ENCODE measurements around the gene HHAT.
A peak's percentile ranks its signal among the peaks of the same experiment; 100 is the strongest.

Gene HHAT

GRCh38 chr1:210328746-210329503 lies at the start of gene HHAT:
HHAT (plus strand) TSS chr1:210328902; CDS start chr1:210348976, 20,074 bp downstream.
- TF ChIP-seq CTCF (IDR thresholded peaks at IDR 0.05) = no peak
- peak; percentile 80 for DNase-seq
- Mint-ChIP-seq H3K9me3 (peaks cover 19% of the 10 kb centered on the region), H3K36me3 (ENCODE audit: low read depth) (no peaks in the 10 kb centered on the region), H3K4me1 (peaks cover 20% of the 10 kb centered on the region), H3K4me3 (peak within 1 kb of the TSS; percentile 95), H3K27ac (peak within 1 kb of the TSS; percentile 92), H3K27me3 (ENCODE audit: low read depth, poor library complexity) (peaks cover 18% of the 10 kb centered on the region)

GRCh38 chr1:210280221-210280620 lies 48.5 kb upstream of the HHAT start:
- no peak for DNase-seq
- Mint-ChIP-seq H3K4me1 (no peaks in the 10 kb centered on the region), H3K27ac (no peak overlapping the region), H3K36me3 (ENCODE audit: low read depth) (no peaks in the 10 kb centered on the region), H3K4me3 (no peak overlapping the region), H3K9me3 (peaks cover 42% of the 10 kb centered on the region), H3K27me3 (ENCODE audit: low read depth, poor library complexity) (peaks cover 36% of the 10 kb centered on the region)
- no peak for TF ChIP-seq CTCF (IDR thresholded peaks at IDR 0.05)

GRCh38 chr1:210288116-210288515 lies 40.6 kb upstream of the HHAT start:
- Mint-ChIP-seq H3K4me3 (no peak overlapping the region), H3K9me3 (no peaks in the 10 kb centered on the region), H3K27ac (no peak overlapping the region), H3K27me3 (ENCODE audit: low read depth, poor library complexity) (peaks cover 71% of the 10 kb centered on the region), H3K36me3 (ENCODE audit: low read depth) (no peaks in the 10 kb centered on the region), H3K4me1 (peaks cover 25% of the 10 kb centered on the region)
- DNase-seq = no peak
- no peak for TF ChIP-seq CTCF (IDR thresholded peaks at IDR 0.05)

- TF ChIP-seq CTCF (IDR thresholded peaks at IDR 0.05) = no peak
- DNase-seq = no peak
- Mint-ChIP-seq H3K4me1 (peaks cover 33% of the 10 kb centered on the region), H3K27me3 (ENCODE audit: low read depth, poor library complexity) (peaks cover 73% of the 10 kb centered on the region), H3K9me3 (no peaks in the 10 kb centered on the region), H3K36me3 (ENCODE audit: low read depth) (no peaks in the 10 kb centered on the region), H3K27ac (no peak overlapping the region), H3K4me3 (no peak overlapping the region)
These were observed 39.5 kb upstream of the HHAT start for GRCh38 chr1:210289248-210289647.

- no peak overlapping the region for H3K27ac Mint-ChIP-seq
- TF ChIP-seq CTCF (IDR thresholded peaks at IDR 0.05) = no peak
- H3K36me3 Mint-ChIP-seq (ENCODE audit: low read depth) = no peaks in the 10 kb centered on the region
- H3K27me3 Mint-ChIP-seq (ENCODE audit: low read depth, poor library complexity) = peaks cover 59% of the 10 kb centered on the region
- no peak for DNase-seq
- no peaks in the 10 kb centered on the region for H3K9me3 Mint-ChIP-seq
- H3K4me1 Mint-ChIP-seq = peaks cover 53% of the 10 kb centered on the region
- H3K4me3 Mint-ChIP-seq = peak overlapping the region; percentile 75
These were observed 37.5 kb upstream of the HHAT start for GRCh38 chr1:210291081-210291764.
